GM21447 (cell line): ENCODE results near the gene SH3GL2.

ENCODE experiments used
- ATAC-seq: cut with Tn5 transposase; IDR thresholded peaks from one replicate; pipeline ENCODE4 v1.9.1; 2021; ENCODE audit not compliant: unreplicated experiment

SH3GL2 gene

DNA sequence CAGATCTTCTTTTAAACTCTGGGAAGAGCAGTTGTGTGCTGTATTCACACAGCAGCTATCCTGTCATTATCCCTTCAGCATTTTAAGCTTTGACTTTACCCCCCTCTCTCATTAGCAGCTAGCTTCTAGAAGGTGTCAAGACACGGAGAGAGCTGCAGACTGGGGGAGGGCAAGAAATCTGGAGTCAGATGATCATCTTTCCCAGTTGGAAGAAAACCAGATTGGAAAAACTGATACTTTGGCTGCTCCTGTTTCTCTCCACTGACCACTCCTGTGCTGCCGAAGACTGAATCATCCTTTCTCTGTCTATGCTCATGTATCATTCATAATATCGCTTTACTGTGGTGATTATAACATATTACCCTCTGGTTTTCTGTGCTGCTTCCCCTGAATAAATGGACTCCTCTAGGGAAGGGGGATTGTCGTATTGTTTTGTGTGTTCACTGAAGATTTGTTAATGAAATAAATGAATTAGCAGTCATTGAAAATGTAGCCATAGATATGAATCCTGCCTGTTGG is 75.1 kb downstream of the SH3GL2 start:
- ATAC-seq = no peak

DNA sequence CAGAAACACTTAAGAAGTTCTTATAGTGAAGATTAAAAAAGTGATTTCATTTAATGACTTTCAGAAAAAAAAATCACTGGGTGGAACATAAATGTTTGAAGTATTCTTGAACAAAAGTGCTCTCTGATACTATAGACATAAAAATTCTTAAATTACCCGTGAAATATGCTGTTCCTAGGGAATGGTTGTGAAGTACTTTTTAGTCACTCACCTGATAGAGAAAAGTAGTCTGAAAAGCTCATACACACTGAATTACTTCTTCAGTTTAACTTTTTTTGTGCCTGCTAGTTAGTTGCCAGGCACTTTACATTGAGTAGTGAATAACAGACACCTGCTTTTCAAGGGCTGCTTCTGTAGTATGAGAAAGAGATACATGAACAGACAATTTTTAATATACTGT is 78.0 kb downstream of the SH3GL2 start:
- no peak for ATAC-seq

GRCh38 chr9:17658237-17658636 is 79.4 kb downstream of the SH3GL2 start:
- ATAC-seq = no peak

DNA sequence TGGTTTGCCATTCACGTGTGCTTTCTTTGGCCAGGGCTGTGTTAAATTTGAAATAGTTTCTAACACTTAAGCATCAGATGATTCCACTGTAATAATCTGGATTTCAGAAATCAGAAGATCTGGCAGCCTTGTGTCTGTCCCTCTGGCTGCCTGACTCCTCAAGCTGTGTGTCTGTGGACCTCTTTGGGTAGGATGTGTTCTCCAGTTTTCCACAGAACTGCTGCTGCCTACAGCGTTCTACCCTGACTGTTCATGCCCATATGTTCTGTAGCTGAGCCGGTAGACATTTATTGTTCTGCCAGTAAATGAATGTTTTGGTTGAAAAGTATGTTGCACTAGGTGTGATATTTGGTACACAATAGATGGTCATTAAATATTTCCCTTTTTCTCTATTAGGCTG is 81.3 kb downstream of the SH3GL2 start:
- ATAC-seq = no peak

- no peak for ATAC-seq
Measured at GRCh38 chr9:17665450-17665849, 86.6 kb downstream of the SH3GL2 start.

DNA sequence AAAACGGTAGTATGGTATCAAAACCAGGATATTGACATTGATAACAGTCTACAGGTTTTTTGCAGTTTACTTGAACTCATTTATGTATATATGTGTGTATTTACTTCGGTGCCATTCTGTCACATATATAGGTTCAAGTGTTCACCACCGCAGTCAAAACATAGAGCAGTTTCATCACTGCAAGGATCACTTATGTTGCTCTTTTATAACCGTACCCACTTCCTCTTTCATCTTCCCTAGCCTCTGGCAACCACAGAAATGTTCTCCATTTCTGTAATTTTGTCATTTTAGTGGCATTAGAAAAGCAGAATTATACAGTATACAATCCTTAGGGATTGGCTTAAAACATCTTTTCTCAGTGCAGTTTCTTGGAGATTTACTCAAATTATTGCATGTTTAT is 90.3 kb downstream of the SH3GL2 start:
- ATAC-seq = no peak

DNA sequence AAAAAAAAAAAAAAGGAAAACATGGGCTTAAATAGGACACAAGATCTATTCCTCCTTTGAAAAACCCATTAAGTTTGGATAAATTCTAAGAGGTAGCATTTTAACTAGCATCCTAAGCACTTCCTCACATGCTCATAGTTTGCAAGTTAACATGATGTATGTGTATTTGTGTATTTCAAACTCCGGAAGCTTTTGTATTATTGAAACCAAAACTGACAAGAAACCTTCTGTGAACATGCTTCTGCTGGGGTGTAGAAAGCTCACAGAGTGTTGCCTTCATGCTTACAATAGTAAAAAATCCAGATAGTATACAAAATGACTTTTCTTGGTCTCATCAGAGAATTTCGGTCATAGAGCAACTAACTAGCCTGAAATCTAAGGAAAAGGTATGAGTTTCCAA is 103.8 kb downstream of the SH3GL2 start:
- no peak for ATAC-seq

DNA sequence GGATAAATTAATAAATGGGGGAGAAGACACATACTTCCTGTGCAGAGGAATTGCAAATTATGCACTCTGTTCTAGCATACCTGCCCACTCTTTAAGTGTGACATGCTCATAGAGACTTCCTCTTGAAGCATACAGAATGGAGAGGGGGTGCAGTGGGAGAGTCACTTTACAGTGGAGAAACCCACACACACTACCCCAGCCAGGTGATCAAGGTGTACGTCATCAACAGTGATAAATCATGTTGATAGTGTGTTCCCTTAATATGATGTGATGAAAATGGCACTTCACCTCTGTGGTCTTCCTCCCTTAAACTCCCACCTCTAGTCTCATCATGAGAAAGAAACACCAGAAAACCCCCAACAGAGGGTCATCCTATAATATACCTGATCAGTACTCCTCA is 110.0 kb downstream of the SH3GL2 start:
- ATAC-seq = no peak

GRCh38 chr9:17694336-17694735 is 115.5 kb downstream of the SH3GL2 start:
- no peak for ATAC-seq

DNA sequence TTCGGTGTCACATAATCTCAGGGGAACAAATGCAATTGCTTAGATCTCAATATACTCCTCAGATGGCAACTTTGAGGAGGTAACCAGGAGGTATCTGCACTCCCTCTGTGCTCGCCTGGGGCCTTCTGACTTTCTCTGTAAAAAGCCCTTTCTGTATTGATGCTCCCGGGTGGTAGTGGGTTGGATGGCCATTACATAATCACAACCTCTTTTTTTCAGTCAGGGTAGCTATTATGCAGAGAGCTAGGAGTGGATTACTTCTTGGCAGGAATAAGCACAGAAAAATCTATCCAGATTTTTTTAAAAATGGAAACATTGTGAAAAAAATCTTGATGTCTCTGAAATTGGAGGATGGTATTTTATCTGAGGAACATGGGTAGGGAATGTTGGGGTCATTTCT is 116.6 kb downstream of the SH3GL2 start:
- no peak for ATAC-seq

GRCh38 chr9:17699615-17700330 is 120.9 kb downstream of the SH3GL2 start:
- no peak for ATAC-seq

DNA sequence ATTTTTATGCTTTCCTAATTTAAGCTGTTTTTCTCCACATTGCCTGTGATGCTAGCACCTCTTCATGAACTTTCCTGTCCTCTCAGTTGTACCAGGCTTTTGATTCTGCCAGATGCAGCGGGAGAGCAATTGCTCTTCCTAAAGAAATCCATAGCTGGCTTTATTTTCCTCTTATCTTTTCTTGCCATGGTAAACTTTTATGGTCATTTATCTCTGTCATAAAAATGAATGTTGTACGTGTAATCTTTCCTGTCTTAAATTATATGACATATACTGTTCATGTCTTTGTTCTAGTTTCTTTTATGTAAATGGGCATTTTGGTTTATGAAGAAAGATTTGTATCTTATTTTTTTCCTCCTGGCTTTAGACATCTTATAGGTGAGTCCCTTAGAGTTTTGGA is 127.5 kb downstream of the SH3GL2 start:
- no peak for ATAC-seq

GRCh38 chr9:17719053-17719452 is 140.2 kb downstream of the SH3GL2 start:
- ATAC-seq = no peak

DNA sequence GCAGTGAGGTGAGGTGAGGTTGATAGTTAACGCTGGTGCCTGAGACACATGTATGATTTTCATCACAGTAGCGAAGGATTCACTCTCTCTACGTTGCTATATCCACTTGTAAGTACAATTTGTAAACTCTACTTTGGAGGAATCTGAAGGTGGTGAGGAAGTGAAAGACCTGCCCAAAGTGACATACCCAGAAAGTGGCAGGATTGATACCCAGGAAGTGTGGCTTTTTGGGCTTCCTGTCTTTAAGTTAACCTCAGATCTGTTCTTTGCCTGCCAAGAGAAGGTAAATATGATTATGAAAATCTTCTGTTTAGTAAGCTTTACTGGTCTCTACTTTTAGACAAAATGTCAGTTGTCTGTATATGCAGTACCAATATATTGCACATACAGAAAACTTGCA is 143.1 kb downstream of the SH3GL2 start:
- ATAC-seq = no peak

- no peak for ATAC-seq
Measured at GRCh38 chr9:17723656-17724055, 144.8 kb downstream of the SH3GL2 start.

GRCh38 chr9:17725399-17726010 is 146.6 kb downstream of the SH3GL2 start:
- ATAC-seq = no peak

GRCh38 chr9:17726298-17726697 is 147.4 kb downstream of the SH3GL2 start:
- no peak for ATAC-seq

- no peak for ATAC-seq
Measured at GRCh38 chr9:17730899-17731298, 152.0 kb downstream of the SH3GL2 start.

DNA sequence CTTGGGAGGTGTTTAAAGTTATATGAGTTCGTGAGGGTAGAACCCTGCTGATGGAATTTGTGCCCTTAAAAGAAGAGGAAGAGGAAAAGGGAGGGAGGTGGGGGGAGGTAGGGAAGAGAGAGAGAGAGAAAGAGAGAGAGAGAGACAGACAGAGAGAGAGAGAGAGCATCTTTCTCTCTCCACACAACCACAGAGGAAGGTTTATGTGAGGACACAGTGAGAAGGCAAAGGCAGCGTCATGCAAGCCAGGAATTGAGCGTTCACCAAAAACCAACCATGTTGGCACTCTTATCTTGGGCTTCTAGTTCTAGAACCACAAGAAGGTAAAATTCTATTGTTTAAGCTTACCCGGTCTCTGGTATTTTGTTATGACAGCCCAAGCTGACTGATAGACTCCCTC is 152.4 kb downstream of the SH3GL2 start:
- ATAC-seq = no peak

DNA sequence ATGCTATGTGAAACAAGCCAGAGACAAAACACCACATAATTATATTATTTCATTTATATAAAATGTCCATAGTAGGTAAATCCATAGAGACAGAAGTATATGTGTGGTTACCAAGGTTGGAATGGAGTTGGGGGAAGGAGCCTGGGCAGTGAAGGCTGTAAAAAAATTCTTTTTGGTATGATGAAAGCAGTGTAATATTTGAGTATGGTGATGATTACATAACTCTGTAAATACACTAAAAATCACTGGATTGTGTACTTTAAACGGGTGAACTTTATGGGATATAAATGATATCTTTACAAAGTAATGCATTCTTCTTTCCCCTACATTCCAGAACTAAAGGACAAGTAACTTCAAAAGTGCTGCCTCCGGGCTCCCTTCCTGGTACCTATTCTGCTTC is 155.8 kb downstream of the SH3GL2 start:
- no peak for ATAC-seq

- ATAC-seq = no peak
Measured at GRCh38 chr9:17735859-17736258, 157.0 kb downstream of the SH3GL2 start.

DNA sequence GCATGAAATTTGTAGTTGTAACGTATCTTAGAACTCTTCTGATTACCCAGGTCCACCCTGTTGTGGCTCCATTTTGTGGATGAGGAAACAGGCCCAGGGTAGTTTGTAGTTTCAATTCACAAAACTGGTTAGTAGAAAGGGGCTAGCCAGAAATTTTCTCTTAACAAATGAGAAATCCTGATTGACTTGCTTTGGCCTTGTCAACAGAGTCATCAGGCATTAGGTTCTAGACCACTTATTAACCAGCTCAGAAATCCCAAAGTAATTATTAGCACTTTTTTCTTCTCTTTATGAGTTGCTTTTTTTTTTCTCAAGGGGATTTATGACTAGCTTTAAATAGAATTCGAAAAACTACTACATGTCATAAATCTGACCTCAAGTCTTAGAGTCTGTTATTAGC is 160.2 kb downstream of the SH3GL2 start:
- no peak for ATAC-seq

DNA sequence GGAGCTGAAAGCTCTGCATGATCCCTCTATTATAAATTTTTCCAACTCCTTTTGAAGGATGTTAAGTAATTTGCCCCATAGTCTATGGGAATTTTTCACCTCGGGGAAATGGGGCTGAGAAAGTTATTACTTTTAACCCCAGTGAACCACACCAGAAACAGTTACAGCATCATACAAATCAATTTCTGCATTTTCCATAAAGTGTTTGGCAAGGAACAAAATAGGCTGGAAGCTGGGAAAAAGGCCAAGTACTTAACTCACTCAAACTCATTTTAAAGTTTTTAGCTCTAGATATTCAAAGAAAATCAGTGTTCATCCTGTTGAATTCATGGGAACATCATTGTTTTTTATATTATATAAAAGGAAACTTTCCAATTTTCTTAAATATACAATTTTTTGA is 160.9 kb downstream of the SH3GL2 start:
- ATAC-seq = no peak
